Measurements from ENCODE around the gene SCN9A.
A peak's percentile ranks its signal among the peaks of the same experiment; 100 is the strongest.
"Not testable (repeated sequence)": the region's sequence is repeated elsewhere in the genome, so short reads cannot be mapped to it uniquely, and the experiment has no call there.

SCN9A gene

DNA sequence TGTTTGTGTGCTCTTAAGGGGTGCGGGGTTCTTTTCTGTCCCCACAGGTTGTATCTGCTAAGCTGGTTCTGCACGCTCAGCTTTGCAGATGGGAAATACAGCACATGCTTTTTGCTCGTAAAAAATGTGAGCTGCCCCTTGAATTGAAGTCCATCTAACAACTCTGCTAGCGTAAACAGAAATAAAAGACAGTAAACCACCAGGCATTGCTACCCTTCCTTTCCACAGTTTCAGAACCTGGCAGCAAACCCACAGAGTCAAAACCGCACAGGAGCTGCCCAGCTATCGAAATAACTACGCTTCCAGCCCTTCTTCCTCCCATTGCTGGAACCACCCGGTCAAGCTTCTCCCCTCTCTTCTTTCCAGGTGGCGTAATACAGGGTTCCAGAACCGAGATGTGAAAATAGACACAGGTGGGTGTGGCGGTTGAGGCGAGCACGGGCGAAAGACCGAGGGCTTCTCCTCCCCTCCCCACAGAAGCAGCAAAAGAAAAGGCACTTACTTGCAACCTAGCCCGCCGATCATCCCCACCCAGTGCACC, 479 bp downstream of the SCN9A start:
- DNase-seq (ENCODE audit: low spot score) = peak; percentile 5

GRCh38 chr2:166373951-166374350, 1.8 kb downstream of the SCN9A start:
- no peak for DNase-seq (ENCODE audit: low spot score)

GRCh38 chr2:166373539-166373938, 2.2 kb downstream of the SCN9A start:
- no peak for DNase-seq (ENCODE audit: low spot score)

- DNase-seq (ENCODE audit: low spot score) = no peak
These were observed 2.6 kb downstream of the SCN9A start for GRCh38 chr2:166373105-166373504.

DNA sequence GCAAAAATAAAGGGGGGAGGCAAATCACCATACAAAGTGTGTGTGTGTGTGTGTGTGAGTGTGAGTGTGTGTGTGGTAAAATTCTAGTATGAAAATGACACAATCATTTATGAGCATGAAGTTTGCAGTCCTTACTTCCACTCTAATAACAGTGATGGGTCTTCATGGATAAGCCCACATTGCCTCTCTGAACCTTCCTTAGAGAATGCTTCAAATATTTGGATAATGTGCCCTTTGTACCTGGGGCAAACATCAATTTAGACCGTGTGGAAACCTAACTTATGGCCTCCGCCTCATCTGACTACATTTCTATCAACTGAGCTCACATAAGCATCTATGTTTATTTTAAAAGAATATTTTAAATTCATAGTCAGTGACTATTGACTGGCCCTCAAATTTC, 3.7 kb downstream of the SCN9A start:
- DNase-seq (ENCODE audit: low spot score) = no peak

DNA sequence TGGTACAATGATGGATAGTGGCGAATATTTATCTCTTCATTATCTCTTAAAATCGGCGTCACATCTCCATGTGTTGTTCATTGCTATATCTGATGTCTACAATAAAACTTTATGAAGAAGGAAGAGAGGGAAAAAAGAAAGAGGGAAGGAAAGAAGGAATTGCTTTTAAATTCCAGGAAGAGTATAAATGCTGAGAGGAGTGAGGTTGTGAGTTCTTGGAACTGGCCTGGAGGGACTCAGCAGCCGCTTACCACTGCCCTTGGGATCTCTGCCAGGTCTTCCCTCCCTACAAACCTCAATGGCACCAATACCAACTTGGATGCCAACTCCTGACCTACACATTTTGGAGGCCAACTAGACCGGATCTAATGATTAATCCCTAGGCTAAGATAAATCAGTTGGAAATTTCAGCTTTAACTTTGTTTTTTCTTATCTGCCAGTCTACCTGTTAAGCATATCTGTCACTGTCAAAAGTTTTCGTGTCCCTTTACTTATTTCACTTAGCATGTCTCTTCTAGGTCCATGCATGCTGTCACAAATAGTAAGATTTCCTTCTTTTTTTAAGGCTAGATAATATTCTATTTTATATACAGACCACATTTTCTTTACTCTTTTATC, 9.8 kb downstream of the SCN9A start:
- DNase-seq (ENCODE audit: low spot score) = no peak

DNA sequence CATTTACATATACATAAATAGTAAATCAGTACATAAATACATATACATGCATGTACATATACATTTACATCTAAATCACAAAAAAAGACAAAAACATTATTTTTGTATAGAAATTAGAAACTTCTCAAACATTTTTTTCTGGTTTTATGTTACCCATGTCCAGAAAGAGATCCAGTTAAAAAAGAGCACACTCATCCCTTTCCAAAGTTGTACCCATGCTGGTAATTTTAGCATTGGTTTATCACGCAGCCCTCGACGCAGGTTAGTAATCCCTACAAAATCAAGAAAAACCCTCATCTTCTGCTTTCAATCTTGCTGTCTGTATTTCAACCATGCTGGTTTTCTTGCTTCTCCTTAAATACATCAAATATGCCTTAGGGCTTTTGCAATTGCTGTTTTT, 10.5 kb downstream of the SCN9A start:
- no peak for DNase-seq (ENCODE audit: low spot score)

DNA sequence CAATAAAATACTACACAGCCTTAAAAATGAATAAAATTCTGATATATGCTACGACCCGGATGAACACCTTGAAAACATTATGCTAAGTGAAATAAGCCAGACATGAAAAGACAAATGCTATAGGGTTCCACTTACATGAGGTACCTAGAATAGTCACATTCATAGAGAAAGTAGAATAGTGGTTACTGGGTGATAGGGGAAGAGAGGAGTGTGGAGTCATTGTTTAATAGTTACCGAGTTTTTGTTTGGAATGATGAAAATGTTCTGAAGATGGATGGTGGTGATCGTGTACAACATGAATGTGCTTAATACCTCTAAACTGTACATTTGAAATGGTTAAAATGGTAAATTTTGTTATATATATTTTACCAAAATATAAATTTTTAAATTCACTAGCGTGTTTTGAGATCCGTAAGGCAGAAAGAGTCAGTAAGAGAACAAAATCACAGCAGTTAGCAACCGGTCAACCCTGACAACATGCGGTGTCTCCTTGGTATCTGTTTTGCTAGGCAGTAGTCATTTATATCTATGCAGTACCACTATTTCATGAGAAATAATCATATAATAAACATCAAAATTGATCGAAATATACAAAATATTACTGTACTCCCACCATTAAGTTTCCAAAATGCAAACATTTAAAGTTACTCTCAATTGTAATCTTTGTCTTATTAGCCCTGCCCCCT, 11.1 kb downstream of the SCN9A start:
- DNase-seq (ENCODE audit: low spot score) = no peak

DNA sequence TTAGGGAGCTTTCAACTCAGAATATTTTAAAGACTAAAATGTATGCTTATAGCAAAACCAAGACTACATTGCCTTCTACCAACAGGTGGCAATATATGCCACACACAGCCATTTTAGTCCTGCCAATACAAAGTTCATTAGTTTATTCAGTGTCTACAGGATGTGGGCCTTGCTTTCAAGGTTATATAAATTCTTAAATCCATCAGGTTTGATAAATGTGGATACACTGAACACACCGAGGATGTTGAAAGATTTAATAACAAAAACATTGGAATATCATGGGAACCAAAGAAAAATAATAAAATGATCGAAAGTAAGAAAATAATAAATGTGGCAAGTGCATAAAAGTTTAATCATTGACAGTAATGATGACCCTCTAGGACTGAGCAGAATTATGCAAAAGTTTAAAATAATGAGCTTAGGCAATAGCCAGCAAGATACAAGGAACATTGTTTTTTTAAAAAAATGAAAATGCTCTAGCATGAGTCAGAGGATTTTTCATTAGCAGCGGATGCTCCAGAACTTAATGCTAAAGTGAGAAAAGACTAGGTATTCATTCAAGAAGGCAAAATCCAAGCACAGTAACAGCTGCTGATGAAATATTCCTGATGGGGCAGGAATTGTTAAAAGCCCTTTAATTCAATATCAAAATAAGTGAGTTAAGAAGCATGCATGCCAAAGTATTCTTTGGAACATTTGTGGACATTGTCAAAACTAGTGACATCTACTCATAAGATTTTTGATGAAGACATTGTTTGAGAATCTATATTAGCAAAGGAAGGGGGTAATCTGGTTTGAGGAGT, 14.2 kb downstream of the SCN9A start:
- no peak for DNase-seq (ENCODE audit: low spot score)

DNA sequence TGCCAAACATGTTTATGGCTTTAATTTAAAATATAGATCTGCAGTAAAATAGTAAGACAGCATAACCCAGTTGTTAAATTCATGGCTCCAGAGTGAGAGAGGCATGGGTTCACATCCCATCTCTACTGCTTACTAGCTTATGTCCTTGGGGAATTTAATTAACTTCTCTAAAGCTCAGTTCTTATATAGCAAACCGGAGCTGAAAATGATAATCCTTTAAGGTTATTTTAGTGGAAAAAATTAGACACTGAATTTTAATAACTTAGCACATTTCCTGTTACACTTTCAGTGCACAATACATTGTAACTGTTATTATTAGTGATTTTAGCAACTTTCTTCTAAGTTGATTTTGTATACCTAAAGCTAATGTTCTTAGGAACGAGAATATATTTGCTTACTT, 14.8 kb downstream of the SCN9A start:
- no peak for DNase-seq (ENCODE audit: low spot score)

DNA sequence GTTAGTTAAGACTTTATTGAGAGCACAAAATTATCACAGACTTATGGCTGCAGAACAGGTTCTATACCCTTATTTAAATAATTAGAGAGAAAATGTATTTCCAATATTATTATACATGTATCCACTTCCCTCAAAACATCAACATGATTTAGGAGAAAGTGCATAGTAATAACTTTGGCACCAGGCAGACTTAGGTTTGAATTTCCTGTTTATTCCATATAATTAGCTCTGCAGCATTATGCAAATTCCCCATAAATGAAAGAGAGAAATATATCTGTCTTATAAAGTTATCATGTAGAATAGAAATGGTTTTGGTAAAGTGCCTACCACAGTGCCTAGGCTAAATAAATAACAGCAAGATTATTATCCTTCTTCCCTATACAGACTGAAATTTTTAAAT, 15.3 kb downstream of the SCN9A start:
- no peak for DNase-seq (ENCODE audit: low spot score)

- not testable (repeated sequence) for DNase-seq (ENCODE audit: low spot score)
These were observed 17.8 kb downstream of the SCN9A start for GRCh38 chr2:166357950-166358321.

DNA sequence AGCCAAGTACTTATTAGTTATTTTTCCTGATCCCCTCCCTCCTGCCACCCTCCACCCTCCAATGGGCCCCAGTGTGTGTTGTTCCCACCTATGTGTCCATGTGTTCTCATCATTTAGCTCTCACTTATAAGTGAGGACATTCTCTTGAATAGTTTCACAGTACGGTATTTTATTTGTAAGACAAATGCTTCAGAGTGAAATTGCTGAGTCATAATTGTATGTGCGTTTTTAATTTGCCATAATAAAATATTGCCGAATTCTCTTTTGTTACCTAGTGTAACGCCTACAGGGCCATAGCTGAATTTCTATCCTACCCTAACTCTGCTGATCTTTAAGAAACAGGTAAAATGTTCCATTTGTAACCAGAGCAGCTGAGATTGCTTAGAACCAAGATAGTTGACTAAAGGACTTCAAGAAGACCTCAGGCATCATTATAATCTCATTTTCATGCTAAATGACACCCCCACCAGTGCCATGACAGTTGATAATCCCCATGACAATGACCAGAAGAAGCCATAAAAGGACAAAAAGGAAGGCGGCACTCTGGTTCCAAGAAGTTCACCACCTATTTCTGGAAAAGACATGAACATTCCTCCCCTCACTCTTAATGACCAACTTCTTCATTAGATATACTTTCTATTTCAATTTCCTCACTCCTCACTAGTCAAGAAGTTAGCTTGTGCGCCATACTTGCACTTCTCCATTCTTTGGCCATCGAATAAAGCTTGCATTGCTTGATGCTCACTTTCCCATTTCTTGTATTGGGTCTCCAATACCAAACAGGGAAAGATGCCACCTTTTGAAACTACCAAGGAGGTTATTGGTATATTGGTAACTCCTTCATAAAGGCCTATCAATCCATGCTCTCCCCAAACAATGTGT, 18.4 kb downstream of the SCN9A start:
- DNase-seq (ENCODE audit: low spot score) = no peak

DNA sequence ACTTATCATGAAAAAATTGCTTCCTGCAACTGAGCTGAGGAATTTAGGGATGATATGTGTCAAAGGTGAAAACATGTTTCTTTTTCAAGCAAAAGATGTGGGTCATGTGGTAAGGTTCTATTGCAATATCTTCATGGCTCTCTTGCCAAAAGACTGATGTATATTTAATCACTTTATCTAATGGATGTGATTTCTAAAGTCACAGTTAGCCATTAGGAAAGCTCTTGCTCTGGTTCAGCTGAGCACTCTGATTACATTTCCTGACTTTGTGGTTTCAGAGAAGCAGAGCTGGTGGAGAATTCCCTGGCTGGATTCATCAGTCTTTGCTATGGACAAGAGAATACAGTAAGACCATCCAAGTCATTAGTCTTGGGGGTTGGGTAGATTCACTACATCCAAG, 24.4 kb downstream of the SCN9A start:
- DNase-seq (ENCODE audit: low spot score) = no peak

DNA sequence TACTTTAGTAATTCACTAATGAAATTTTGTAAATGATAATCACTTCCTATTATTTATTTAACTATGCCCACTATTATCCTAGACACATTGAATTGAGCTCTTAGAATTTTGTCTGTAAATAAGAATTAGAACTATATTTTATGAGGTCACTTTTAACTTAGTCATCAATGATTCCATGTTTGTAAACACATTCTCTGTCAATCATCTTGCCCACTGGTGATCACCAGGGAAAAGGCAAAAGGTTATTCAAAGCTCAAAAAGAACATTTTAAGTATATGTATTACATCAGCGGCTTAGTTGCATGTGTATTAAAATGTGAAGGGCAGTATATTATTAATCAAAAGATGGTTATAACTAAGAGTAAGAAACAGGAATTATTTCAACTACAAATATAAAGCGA, 25.2 kb downstream of the SCN9A start:
- no peak for DNase-seq (ENCODE audit: low spot score)

DNA sequence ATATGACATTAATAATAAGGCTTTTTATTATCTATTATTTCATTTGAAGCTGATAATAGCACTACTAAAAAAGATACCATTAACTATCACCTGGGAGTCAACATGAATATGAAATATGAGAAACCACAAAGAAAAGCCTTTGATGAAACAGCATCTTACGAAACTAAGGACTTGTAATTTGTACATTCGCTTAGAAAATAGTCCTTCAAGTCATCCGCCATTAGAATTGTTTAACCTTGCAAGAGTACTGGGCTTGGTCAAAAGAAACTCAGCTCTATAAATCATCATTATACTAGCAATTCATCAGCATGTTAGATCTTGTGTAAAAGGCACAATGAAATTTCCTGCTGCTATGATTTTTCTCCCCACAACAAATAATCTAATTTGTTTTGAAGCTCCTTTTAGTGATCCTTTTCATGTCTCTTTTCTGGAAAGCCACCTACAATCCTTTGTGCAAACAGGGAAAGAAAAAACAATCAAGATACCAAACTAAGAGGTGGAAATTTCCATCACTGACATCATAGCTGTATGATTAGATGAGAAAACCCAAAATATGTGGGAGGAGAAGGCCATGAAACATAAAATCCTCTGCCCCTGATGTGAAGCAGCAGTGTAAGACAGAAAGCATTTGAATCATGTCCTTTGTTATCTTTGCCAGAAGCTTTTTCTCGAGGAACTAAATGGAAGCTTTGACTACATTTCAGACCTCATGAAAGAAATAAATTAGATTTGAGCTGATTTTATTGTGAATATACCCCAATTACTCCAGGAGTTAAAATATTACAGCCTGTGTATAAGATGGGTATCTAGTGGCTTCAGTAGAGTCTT, 31.2 kb downstream of the SCN9A start:
- peak; percentile 0 for DNase-seq (ENCODE audit: low spot score)

DNA sequence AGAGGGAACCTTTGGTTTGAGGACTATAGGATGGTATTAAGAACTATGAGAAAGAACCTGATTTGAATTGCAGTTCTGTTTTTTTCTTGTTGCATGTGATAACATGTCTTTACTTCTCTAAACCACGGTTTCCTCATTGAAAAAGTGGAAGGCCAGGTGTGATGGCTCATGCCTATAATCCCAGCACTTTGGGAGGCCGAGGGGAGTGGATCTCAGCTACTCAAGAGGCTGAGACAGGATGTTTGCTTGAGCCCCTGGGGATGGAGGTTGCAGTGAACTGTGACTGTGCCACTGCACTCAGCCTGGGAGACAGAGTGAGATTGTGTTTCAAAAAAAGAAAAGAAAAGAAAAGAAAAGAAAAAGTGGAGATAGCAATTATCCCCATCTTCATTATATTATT, 32.3 kb downstream of the SCN9A start:
- no peak for DNase-seq (ENCODE audit: low spot score)

DNA sequence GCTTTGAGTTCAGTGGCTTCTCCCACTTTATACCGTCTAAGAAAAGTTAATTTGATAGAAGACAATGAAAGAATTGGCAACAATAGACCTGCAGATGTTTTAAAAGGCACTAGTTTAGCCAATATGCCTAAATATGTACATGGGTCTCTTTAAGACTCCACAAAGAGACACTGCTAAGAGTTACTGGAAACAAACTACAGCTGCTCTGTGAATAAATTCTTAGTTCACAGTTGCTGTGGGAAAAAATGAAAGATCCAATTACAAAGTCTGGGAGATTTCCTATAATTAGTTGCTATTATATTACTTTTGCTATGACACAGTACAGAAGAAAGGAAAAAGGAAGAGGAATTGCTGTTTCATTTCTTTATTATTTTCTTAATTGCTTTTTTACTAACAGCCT, 34.3 kb downstream of the SCN9A start:
- no peak for DNase-seq (ENCODE audit: low spot score)

DNA sequence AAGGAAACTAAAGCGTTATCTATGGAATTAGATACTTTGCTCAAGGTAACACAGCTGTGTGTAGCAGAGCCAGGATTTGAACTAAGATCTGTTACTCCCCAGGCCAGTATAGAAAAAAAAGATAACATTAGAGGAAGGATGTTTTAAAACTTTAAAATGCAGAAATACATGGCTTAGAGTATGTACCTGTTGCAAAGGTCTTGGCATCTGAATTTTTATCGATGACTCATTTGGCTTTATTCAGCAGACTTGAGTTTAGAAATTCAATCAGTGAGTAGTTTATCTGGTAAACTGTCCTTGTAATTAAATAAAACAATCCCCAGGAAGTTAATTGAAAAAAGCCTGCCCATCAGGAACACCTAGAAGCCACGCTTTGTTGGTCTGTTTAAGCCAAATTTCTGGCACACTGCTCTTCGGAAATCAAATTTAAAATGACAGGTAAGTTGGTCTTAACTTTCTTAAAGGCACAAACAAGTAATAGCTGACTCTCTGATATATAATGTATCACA, 36.9 kb downstream of the SCN9A start:
- DNase-seq (ENCODE audit: low spot score) = no peak

- DNase-seq (ENCODE audit: low spot score) = no peak
These were observed 37.8 kb downstream of the SCN9A start for GRCh38 chr2:166337932-166338331.

DNA sequence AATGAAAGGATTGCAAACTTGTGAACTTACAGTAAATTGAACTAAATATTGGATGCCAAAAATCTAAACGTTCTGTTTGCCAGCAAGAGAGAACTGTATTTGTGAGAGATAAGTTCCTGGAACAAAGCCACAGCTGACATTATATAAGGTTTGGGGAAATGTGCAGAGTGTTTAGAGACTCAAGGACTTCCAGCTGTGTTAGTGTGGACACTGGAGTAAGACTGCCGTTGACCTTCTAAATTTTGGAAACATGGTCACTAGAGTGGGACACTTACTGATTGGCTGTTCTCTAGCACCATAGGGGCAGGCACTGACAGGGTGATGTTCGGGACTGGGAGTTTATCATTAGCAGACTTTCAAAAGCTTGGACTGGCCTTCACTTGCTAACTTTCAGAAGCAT, 40.5 kb downstream of the SCN9A start:
- no peak for DNase-seq (ENCODE audit: low spot score)
